Jurkat, Clone E6-1 (cell line): ENCODE measurements around the gene SND1. TPM values are rescaled to one million over a fixed set of nuclear protein-coding genes. Genes with fewer than 3 reads are reported as not detected.

Experiments used
- DNase-seq: peaks from one replicate; pipeline ENCODE4 v3.0.0-alpha.2; 2011; ENCODE audit warnings: low read depth, low spot score
- H3K4me3 ChIP-seq: 2 replicates; pipeline ENCODE4 v1.5.1; 2011; ENCODE audit warnings: mild to moderate bottlenecking, low read length, control low read depth, moderate library complexity
- polyA plus RNA-seq: library from polyadenylated mRNA; unstranded; fragments of >200 nt; gene quantifications from one replicate; pipeline ENCODE4 v1.2.1, GENCODE V29; 2012; ENCODE audit warnings: missing spikeins; ENCODE audit not compliant: insufficient read length, insufficient read depth

Gene SND1
- polyA plus RNA-seq, result 119 TPM

DNA sequence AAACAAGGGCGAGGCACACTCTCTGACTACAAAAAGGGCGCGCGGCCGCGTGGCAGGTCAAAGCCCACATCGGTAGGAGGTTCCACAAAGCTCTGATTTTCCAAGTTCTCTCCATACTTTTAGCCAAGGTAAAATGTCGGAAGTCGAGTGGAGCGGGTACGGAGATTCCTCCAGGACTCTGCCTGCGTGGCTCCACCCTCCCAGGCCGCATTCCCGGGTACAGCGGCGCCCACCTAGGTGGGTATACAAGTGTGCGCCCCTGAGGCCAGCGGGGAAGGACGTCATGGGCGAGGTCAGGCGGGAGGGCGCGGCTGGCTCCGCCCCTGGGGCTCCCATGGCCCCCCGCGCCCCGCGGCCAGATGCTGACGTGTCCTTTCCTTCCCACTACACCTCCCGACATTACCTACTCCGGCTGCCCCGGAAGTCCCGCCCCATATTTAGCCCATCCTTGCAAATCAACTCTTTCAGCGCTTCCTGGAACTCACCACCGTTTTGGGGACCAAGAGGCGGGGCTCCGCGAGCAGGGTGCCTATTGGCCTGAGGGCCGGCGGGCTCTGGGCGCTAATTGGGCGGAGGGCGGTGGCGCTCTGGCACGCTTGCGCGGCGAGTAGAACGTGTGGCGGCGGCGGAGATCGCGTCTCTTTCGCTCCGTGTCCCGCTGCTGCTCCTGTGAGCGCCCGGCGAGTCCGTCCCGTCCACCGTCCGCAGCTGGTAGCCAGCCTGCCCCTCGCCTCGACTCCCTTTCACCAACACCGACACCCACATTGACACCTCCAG is at the start of gene SND1:
TSS of gene SND1 (plus strand) at position 639 of the 777 bp plus-strand sequence. CDS start 180 bp downstream, outside the sequence.
- peak; percentile 98 for DNase-seq
- peak within 1 kb of the TSS; percentile 93 for H3K4me3 ChIP-seq

DNA sequence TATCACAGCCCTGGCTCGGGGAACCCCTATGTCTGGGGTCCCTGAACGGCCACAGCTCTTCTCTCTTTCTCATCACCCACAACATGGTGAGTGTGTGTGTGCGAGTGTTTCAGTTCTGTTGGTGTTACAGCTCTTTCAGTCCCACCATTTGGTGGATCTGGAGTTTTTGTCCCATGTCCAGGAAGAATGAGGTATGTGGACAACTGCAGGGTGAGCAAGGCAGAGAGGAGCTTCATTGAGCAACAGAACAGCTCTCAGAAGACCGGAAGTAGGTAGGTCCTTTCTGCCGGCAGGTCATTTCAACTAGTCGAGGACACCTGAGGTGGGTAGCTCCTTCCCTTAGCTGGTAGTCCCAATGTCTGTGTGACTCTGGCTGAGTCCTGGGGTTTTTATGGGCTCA is 43.5 kb upstream of the SND1 start:
- no peak for DNase-seq
- H3K4me3 ChIP-seq, result no peak overlapping the region

DNA sequence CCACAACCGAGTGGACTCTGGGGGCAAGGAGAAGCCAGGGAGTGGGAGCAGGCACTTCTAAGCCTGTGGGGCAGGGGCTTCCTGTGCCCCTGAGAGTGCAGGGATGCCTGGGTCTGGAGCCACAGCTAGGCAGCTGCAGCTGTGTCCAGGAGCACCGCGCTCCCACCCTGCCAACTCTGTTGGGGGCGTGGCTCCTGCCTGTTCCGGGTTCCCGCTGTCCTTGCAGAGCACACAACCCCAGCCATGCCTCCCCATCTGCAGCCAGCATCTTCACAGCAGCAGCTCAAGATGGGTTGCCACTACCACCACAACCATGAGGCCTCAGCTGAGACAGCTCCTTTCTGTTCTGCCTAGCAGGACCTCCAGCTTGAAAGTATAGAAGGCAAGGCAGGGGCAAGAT is 42.7 kb upstream of the SND1 start:
- no peak overlapping the region for H3K4me3 ChIP-seq
- DNase-seq, result no peak

DNA sequence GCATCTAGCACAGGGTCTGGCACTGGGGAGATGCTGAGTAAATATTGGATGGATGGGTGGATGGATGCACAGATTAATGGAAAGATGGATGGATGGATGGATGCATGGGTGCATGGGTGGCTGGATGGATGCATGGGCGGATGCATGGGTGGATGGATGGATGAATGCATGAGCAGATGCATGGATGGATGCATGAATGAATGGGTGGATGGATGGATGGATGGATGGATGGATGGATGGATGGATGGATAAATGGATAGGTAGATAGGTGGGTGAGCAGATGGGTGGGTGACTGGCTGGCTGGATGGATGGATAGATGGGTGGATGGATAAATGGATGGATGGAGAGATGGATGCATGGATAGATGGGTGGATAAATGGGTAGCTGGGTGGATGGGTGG is 39.7 kb upstream of the SND1 start:
- H3K4me3 ChIP-seq, result no peak overlapping the region
- DNase-seq, result no peak

DNA sequence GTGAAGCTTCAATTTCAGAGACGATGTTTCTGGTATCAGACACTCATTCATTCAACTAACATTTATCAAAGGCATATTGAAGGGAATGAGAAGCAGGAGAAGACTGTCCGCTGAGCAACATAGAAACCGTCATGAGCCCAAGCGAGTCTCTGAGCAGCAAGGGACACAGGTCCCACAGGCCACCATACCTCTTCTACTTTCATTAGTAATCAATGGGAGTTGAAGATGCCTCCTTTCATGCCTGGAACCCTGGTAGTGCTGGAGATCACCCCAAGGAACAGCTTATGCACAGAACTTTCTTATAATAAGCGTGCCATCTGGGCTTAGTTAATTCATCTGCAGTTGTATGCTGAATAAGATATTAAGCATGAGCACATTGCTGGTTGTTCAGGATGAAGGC is 35.3 kb upstream of the SND1 start:
- no peak overlapping the region for H3K4me3 ChIP-seq
- DNase-seq, result no peak

DNA sequence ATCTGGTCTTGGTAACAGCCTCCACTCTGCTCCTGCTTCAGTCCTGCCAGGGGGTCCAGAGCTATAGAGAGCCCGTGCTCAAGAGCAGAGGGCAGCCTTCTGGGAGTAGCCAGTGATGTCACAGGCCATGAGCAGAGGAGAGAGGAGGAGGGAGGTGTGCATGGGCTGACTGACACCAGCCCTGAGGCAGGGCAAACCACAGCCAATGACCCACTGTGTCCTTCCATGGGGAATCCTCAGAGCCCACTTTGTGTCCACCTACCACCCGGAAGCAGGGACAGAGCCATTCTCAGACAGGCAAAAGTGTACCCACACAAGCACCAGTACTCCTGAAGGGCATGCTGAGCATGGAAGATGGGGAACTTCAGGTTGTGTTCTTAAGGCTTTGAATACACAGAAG is 34.0 kb upstream of the SND1 start, which contains the start of gene PAX4:
TSS of gene PAX4 (minus strand) at position 101 of the 400 bp plus-strand sequence. CDS start 2,214 bp downstream, outside the sequence.
- no peak for DNase-seq
- H3K4me3 ChIP-seq, result no peak within 1 kb of the TSS

DNA sequence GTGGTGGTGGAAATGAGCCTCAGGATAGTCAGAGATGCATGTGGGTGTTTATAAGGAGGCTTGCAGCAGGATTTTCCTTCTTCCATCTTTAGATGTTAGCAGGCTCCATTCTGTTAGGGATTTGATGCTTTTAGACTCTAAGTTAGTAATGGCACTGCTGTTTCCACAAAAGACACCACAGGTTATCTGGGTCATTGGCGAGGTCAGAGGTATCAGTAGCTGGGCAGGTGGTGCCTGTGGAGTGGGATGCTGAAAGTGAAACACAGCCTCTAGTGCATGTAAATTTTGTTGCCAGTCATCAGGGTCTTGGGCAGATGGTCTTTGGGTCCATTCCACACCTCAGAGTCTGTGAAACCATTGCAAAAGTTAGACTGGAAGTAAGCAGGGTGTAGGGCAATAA is 33.2 kb upstream of the SND1 start:
- DNase-seq, result no peak
- H3K4me3 ChIP-seq, result no peak overlapping the region

DNA sequence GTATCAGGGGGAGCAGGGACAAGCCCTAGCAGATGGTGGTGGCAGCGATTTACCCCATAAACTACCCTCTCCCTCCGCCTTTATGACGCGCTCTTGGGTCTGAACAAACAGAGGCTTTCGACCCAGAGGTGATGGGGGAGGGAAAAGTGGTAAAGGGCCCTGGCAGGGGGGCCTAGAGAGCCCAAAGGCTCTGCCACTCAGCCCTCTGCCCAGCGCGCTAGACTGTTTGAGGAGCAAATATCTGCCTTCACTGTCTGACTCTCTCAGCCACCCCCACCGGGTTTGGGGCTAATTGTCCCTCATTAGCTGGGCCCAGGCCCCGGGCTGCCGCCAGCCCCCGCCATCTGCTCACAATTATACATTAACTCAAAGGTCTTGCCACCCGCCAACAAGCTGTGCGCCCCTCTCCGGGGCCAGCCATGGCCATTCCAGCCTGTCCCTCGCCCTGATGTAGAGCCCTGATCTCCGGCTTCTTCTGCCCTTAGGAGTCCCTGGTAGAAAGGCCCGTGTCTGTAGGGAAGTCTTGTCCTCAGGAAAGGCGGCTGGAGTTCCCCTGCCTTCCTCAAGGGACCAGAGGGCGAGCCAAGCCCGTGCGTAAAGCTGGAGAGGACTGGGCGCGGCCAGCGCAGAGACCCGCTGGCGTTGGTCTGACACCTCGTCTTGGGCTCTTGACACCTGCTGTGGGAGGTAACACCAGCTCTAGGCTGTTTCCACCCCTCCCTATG is 32.2 kb upstream of the SND1 start:
- H3K4me3 ChIP-seq, result no peak overlapping the region
- no peak for DNase-seq

DNA sequence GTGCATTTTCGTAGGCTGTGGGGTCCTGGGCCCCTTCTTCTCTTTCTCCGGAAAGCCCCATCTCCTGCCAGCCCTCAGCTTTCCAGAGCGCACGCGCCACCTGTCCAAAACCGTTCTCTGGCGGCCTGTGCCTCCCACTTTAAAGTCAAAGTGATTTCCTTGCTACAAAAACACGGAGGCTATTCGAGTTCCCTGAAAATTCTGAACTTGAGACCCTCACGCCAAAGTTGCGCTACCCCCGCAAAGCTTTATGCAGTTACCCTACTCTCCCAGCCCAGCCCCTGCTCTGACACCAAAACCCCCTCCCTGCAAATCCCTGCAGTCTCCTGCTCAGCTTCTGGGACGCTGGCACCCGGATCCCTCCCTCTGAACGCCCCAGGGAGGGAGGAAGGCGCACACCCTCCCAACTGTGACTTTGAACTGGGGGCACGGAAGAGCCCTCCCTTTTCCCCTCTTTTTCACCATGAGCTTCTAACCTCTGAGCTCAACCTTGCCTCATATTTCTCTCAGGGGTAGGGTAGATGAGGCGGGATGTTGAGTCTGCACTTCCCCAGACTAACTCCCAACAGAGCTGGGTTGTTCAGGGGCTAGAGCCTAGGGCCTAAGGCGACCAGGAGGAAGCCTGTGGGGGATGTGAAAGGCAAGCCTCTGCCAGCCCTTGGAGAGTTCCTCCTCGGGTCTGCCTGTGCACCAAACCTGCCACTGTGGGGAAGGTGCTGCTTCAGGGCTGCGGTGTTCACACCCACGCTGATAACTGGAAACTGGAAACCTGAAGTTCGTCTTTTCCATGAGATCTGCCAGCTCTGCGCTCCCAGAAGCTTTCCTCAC is 31.4 kb upstream of the SND1 start:
- H3K4me3 ChIP-seq, result no peak overlapping the region
- DNase-seq, result no peak

DNA sequence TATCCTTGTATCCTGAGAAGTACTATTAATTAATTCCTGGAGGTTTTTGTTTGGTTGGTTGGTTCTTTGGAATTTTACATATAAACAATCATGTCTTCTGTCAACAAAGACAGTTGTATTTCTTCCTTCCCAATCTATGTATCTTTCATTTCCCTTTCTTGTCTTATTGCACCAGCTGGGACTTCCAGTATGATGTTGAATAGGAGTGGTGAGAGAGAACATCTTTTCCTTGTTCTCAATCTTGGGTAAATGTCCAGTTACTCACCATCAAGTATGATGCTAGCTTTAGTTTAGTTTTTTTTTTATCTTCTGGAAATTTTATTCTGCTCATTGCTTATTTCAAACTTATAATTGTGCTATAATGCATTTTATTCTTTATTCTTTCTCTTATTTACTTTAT is 26.7 kb upstream of the SND1 start:
- no peak overlapping the region for H3K4me3 ChIP-seq
- DNase-seq, result no peak

DNA sequence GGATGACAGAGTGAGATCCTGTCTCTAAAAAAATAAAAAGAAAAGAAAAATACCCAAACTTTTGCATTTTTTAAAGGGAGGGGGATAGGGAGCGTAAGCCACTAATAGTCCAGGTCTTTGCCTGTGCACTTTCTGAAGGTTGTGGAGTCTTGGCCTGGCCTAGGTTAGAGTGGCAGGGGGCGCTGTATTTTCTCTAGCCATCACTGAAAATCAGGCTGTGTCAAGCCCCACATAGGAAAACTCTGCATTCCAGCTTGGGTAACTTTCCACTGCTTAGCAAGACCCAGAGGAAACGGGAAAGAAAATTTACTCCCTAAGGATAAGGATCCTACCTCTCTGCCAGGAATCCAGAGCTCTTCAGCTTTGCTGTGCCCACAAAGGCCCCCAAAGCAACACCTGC is 23.5 kb upstream of the SND1 start:
- H3K4me3 ChIP-seq, result no peak overlapping the region

DNA sequence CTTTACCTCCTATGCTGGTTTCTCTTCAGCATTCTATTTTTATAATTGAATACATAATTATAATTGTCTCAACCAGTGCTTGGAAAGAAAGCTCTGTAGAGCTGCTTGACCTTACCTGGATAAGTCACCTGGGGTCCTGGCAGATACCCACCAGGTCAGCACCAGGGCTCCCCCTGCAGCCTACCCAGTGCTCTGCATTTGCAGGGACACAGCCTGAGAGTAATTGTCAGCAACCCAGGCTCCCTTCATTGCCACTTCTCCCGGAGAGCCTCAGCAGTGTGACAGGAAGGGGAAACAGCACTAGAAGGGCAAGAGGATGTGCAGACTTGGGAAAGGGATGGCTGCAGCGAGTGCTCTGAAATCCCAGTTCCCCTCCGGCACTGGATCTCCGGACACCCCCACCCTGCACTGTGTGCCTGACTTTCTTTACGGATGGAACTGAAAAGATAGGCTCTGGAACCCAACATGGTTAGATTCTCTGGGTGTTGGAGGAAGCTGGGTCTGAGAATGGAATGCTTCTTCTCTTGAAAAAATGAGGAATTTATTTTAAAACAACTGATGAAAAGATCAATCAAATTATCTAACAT is 22.6 kb upstream of the SND1 start:
- no peak for DNase-seq
- H3K4me3 ChIP-seq, result no peak overlapping the region

More for the DNA sequence above, 23.5 kb upstream of the SND1 start:
- DNase-seq, result no peak

DNA sequence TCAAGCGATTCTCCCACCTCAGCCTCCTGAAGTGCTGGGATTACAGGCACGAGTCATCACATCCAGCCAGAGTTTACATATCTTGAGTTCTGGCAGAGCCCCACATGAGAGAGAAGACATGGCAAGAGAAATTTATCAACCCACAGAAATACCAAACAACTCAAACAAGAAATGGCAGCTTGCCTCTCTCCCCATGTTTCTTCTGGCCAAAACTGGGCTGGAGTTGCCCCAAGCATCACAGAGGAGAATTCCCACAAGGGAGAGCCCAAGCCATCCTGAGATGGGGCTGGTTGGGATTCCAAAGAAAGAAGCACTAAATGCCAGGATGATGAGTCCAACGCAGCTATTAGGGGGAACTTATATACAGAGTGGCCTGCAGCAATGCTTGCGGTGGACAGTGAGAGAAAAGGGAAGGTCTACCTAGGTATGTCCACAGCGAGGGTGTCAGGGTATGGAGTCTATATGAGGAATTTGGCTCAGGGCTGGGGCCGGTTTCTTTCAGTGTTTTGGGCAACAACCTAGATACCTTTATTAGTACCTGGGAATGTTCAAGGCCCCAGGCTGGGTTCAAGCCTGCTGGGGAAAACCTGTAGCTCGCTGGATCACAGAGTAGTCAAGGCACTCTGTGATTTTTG is 19.6 kb upstream of the SND1 start:
- DNase-seq, result no peak
- no peak overlapping the region for H3K4me3 ChIP-seq

DNA sequence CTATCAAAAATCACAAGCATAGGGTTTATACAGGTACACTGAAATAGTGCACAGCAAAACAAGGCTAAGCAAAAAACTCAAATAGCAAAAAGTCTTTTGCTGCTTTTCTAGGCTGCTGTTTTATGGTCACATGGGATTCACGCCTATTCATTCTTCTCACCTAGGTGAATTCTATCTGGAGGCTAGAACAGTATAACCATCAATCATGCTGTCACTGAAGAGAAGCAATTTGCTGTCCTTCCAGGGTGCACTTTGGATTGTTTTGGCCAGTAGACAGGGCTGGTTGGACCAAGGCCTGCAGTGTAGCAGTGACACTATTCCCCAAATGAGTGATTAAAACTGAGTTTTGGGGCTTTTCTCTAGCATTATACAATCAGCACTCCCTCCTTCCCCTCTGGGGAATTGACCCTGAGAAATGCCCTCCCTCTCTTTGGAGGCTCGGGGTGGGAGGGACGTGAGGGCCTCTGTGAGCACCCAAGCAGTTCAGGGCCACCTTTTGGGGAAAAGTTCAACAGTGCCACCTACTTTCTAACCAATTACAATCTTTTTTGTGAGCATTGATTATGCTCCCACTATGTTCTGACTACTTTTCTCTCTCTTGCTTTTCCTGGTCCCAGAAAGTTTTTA is 16.2 kb upstream of the SND1 start:
- DNase-seq, result no peak
- H3K4me3 ChIP-seq, result no peak overlapping the region

DNA sequence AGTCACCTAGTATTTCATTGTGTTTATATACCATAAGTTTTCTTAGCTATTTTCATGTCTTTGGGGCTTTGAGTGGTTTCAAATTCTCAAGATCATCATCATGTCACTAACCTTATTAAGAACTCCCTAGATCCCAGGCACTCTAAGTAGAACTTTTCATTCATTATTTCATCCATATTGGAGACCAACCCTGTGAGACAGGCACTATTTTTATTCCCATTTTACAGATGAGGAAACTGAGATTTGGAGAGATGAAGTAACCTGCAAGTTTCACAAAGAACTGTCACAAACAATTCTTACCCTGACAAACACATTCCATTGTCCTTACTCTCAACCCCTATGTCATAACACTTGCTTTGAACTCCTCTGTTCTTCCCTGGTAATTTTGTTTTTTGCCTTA is 13.8 kb upstream of the SND1 start:
- no peak for DNase-seq
- no peak overlapping the region for H3K4me3 ChIP-seq

DNA sequence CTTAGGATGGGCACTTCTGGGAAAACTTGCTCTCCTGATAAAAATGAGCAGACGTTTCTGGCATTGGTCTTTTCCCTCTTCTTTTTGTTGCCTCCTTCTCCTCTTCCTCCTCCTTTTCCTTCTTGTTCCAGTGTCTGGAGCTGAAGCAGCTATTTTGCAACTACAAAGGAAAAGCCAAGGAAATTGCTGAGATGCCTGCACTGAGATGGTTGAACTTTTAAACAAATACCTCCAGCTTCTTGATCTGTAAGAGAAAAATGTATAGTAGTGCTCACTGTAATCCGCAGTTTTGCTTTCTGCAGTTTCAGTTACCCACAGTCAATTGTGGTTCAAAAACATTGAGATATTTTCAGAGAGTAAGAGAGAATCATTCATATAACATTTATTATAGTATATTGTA is 7.5 kb upstream of the SND1 start:
- H3K4me3 ChIP-seq, result no peak overlapping the region
- no peak for DNase-seq

DNA sequence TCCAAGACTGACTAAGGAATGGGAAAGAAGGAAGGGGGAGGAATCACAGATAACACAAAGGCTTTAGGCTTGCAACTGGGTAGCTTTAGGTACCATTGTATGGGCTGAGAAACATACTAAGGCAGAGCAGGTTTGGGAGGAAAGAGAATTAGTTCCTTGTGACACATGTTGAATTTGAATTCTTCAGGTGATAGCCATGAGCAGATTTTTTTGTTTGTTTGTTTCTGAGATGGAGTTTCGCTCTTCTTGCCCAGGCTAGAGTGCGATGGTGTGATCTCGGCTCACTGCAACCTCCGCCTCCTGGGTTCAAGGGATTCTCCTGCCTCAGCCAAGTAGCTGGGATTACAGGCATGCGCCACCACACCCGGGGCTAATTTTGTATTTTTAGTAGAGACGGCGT is 4.4 kb upstream of the SND1 start:
- DNase-seq, result no peak

DNA sequence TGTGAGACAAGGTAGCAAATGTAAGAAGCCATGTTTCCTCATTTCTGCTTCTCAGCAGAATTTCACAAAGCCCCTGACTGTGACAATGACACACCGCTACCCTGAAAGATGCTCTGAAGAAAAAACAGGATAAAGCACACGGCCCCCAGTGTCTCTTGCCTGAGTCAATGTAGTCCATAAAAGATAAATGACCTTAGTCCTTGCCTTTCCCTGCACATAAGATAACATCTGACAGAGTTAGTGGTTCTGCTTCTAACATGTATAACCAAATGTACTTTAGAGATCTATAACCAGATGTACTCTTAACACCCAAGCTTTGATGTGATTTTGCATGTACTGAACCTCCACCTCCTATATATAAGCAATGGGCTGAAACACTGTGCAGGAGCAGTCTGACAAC is 3.0 kb upstream of the SND1 start:
- H3K4me3 ChIP-seq, result no peak overlapping the region
- DNase-seq, result no peak

More for the DNA sequence above, 4.4 kb upstream of the SND1 start:
- H3K4me3 ChIP-seq, result no peak overlapping the region
